ENCODE measurements around the gene ACAN.

- TF ChIP-seq MAX (CRISPR knock-in tag; IDR thresholded peaks at IDR 0.05) (no peak), NRF1 (conservative IDR thresholded peaks at IDR 0.05 in 1 of 2, IDR thresholded peaks at IDR 0.05 in 1 of 2) (no peak), RCOR1 (IDR thresholded peaks at IDR 0.05; ENCODE audit: borderline replicate concordance in 1 of 2, low read depth in 2 of 2, low read length in 2 of 2) (no peak), ERF (CRISPR knock-in tag; IDR thresholded peaks at IDR 0.05) (no peak), JUND (IDR thresholded peaks at IDR 0.05; ENCODE audit: borderline replicate concordance, low read depth, low read length) (no peak), JUND (tag; IDR thresholded peaks at IDR 0.05; ENCODE audit: borderline replicate concordance, low read depth, low read length) (no peak), ZNF609 (CRISPR knock-in tag; IDR thresholded peaks at IDR 0.05; ENCODE audit: borderline replicate concordance) (no peak)
Measured at GRCh38 chr15:88833731-88834100, 30.5 kb downstream of the ACAN start.

Measured in K562 (cell line).